BE2C (cell line): ENCODE results near the gene ZBP1.

ENCODE experiments used
- DNase-seq: peaks from one replicate; pipeline ENCODE4 v3.0.0-alpha.2; 2020
- H3K27me3 ChIP-seq: fragments of 250-450 bp; sonication (Bioruptor Pico); 2 replicates; pipeline ENCODE4 v1.5.1; 2020; ENCODE audit warnings: mild to moderate bottlenecking
- H3K36me3 ChIP-seq: fragments of 250-450 bp; sonication (Bioruptor Pico); 2 replicates; pipeline ENCODE4 v1.5.1; 2020; ENCODE audit warnings: mild to moderate bottlenecking
- H3K4me1 ChIP-seq: fragments of 250-450 bp; sonication (Bioruptor Pico); 2 replicates; pipeline ENCODE4 v1.5.1; 2020
- H3K4me3 ChIP-seq: 2 replicates; pipeline ENCODE4 v1.5.1; 2011; ENCODE audit warnings: low read depth, low read length
- H3K9me3 ChIP-seq: fragments of 250-450 bp; sonication (Bioruptor Pico); 2 replicates; pipeline ENCODE4 v1.5.1; 2020
- CTCF ChIP-seq: IDR thresholded peaks from 2 replicates; pipeline ENCODE4 v1.5.1; 2012; ENCODE audit warnings: mild to moderate bottlenecking, low read depth, low read length

ZBP1 gene

DNA sequence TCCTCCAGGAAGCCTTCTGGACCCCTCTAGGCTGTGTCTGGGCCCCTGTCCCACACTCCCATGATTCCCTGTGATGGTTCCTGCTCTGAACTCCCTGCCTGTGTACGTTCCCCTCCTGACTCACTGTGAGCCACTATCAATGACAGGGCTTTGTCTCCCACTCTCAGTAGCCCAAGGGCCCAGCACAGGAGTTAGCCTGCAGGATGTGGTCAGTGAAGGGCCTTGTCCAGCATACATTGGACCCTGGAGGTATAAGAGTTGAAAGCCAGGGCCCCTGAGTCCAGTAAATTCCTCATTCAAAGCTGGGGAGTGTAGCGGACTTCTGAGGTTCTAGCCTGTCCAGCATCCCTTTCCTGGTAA is 19.0 kb downstream of the ZBP1 start:
- H3K9me3 ChIP-seq: no peaks in the 10 kb centered on the region
- H3K27me3 ChIP-seq: no peaks in the 10 kb centered on the region
- DNase-seq: no peak
- no peak overlapping the region for H3K4me3 ChIP-seq
- H3K36me3 ChIP-seq: no peaks in the 10 kb centered on the region
- H3K4me1 ChIP-seq: no peaks in the 10 kb centered on the region
- no peak for TF ChIP-seq CTCF

DNA sequence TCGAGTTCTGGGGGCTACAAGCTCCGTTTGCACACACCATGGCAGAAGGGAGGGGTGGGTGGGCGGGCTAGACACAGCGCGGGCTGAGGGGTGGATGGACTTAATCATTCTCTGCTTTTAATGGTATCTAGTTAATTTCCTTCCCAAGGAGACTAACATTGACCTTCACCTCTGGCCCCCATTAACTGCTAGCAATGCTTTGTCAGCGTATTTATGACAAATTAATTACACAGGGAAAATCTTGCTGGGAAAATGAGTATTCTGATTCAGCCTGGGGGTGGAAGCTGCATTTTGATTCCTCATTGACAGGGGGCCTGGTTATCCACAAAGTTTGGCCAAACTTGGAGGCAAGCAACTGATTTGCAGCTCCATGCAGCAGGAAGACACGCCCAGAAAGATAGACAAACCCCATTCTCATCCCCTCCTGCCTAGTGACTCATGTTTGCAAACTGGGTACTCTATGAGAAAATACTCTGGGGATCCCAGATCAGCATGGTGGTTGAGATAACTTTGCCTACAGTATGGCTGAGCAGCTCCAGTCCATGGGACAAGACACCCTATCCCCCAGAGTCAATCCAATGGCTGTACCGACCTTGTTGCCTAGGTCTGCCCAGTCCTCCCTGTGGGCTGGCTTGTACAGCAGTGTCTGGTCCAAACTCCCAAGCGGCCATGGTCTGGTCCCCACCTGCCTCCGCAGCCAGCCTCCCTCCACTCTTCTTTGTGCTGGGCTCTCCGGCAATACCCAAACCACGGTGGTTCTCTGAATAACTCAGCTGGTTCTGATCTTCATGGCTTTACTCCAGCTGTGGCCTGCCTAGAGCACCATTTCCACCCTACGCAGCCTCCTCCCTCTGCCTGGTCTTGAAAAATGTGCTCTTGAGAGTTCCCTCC is 19.7 kb downstream of the ZBP1 start:
- no peaks in the 10 kb centered on the region for H3K9me3 ChIP-seq
- H3K36me3 ChIP-seq: no peaks in the 10 kb centered on the region
- TF ChIP-seq CTCF: no peak
- H3K4me1 ChIP-seq: no peaks in the 10 kb centered on the region
- H3K27me3 ChIP-seq: no peaks in the 10 kb centered on the region
- no peak for DNase-seq
- no peak overlapping the region for H3K4me3 ChIP-seq

DNA sequence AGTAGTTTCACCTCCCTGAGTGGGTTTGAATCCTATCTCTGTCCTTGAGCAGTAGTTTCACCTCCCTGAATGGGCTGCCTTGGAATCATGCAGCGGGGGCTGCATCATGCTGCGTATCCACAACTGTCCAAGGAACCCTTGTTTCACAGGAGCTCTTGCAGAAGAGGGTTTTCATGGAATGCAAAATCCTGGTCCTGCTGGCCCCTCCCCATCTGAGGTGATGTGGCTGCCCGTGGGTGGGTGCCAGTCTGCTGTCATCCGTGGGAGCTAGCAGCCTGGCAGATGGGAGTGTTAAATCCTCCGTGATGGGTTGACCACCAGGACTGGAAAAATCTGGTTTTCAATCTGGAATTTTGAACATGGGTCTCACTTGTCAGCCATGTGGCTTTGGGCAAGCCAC is 21.7 kb downstream of the ZBP1 start:
- Histone ChIP-seq H3K36me3 (no peaks in the 10 kb centered on the region), H3K27me3 (no peaks in the 10 kb centered on the region), H3K4me3 (no peak overlapping the region), H3K4me1 (no peaks in the 10 kb centered on the region), H3K9me3 (no peaks in the 10 kb centered on the region)
- DNase-seq: no peak
- TF ChIP-seq CTCF: no peak

GRCh38 chr20:57598060-57598459 is 22.2 kb downstream of the ZBP1 start:
- no peak for DNase-seq
- no peak overlapping the region for H3K4me3 ChIP-seq
- no peak for TF ChIP-seq CTCF
- no peaks in the 10 kb centered on the region for H3K4me1 ChIP-seq
- no peaks in the 10 kb centered on the region for H3K36me3 ChIP-seq
- H3K27me3 ChIP-seq: no peaks in the 10 kb centered on the region
- H3K9me3 ChIP-seq: no peaks in the 10 kb centered on the region

GRCh38 chr20:57596998-57597939 is 23.0 kb downstream of the ZBP1 start:
- Histone ChIP-seq H3K4me1 (no peaks in the 10 kb centered on the region), H3K4me3 (peak overlapping the region; percentile 35), H3K9me3 (no peaks in the 10 kb centered on the region), H3K36me3 (no peaks in the 10 kb centered on the region), H3K27me3 (no peaks in the 10 kb centered on the region)
- peak; percentile 71 for TF ChIP-seq CTCF
- DNase-seq: peak; percentile 81
